ENCODE data around the gene KRT36.

DNA sequence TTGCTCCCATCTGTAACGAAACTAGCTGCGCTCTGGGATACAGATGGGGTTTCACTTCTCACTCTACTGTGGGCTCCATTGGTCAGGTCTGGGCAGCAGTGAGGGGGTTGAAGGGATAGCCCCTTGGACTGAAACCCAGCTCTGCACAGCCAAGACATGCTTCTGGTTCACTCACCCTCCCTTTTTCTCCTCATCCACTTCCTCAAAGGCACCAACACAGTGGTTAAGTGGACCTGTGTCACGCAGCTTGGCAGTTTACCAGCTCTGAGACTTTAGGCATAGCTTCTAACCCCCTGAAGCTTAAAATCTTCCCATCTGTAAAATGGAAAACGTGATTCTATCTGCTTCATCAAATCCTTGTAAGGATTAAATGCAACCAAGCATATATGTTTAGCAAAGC, 37.4 kb downstream of the KRT36 start:
- TF ChIP-seq, protein P1, sequence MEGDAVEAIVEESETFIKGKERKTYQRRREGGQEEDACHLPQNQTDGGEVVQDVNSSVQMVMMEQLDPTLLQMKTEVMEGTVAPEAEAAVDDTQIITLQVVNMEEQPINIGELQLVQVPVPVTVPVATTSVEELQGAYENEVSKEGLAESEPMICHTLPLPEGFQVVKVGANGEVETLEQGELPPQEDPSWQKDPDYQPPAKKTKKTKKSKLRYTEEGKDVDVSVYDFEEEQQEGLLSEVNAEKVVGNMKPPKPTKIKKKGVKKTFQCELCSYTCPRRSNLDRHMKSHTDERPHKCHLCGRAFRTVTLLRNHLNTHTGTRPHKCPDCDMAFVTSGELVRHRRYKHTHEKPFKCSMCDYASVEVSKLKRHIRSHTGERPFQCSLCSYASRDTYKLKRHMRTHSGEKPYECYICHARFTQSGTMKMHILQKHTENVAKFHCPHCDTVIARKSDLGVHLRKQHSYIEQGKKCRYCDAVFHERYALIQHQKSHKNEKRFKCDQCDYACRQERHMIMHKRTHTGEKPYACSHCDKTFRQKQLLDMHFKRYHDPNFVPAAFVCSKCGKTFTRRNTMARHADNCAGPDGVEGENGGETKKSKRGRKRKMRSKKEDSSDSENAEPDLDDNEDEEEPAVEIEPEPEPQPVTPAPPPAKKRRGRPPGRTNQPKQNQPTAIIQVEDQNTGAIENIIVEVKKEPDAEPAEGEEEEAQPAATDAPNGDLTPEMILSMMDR (conservative IDR thresholded peaks at IDR 0.05; ENCODE audit: low read length): no peak
- TF ChIP-seq EZH2phosphoT487 (IDR thresholded peaks at IDR 0.05; ENCODE audit: borderline replicate concordance): no peak

Measured in Loucy (cell line).